H1 (cell line): ENCODE data around the gene KRTAP10-4. TPM values are rescaled to one million over a fixed set of nuclear protein-coding genes. Genes with fewer than 3 reads are reported as not detected.
A peak's percentile ranks its signal among the peaks of the same experiment; 100 is the strongest.

Experiments used
- CTCF ChIA-PET: fragments of 300-600 bp; sonication (Branson Sonifier 250); formaldehyde crosslinking; loops from one replicate; lab custom pipeline; 2021; ENCODE audit not compliant: partially characterized antibody; lab: Charles Lee
- POLR2A ChIA-PET: fragments of 300-600 bp; sonication (Branson Sonifier 250); formaldehyde crosslinking; loops from one replicate; lab custom pipeline; 2021; ENCODE audit warnings: inconsistent platforms; ENCODE audit not compliant: partially characterized antibody; lab: Charles Lee
- DNase-seq, 2 experiments: peaks; one replicate each; pipeline versions ENCODE4 v3.0.0 to v3.0.0-alpha.2; 2010 to 2022; ENCODE audit warnings: low spot score in 2 of 2, low read depth in 1 of 2, mixed read lengths in 1 of 2
- FAIRE-seq: peaks from 2 replicates; lab custom pipeline; 2011; peaks lifted over from hg19 to GRCh38; lab: Jason Lieb, UNC
- H2AFZ ChIP-seq: 2 replicates; pipeline ENCODE4 v1.8.1; 2012; ENCODE audit warnings: low read length, inconsistent platforms
- H2AK5ac ChIP-seq: 2 replicates; pipeline ENCODE4 v1.6.1; 2013; ENCODE audit warnings: low read depth, low read length
- H2BK120ac ChIP-seq: replicated peaks from 2 replicates; pipeline ENCODE3; 2013; ENCODE audit warnings: low read depth, low read length, inconsistent platforms
- H2BK12ac ChIP-seq: 2 replicates; pipeline ENCODE4 v1.6.1; 2013; ENCODE audit warnings: low read depth, low read length
- H2BK15ac ChIP-seq: 2 replicates; pipeline ENCODE4 v1.6.1; 2013; ENCODE audit warnings: low read length
- H2BK20ac ChIP-seq: 2 replicates; pipeline ENCODE4 v1.6.1; 2013; ENCODE audit warnings: low read length
- H2BK5ac ChIP-seq: 2 replicates; pipeline ENCODE4 v1.6.1; 2013; ENCODE audit warnings: low read depth, low read length
- H3K14ac ChIP-seq: 2 replicates; pipeline ENCODE4 v1.6.1; 2013; ENCODE audit warnings: inconsistent platforms; ENCODE audit not compliant: insufficient read length
- H3K18ac ChIP-seq: 2 replicates; pipeline ENCODE4 v1.6.1; 2013; ENCODE audit warnings: low read length; ENCODE audit errors: extremely low read depth
- H3K23ac ChIP-seq: 2 replicates; pipeline ENCODE4 v1.6.1; 2013; ENCODE audit warnings: inconsistent platforms; ENCODE audit not compliant: insufficient read length
- H3K23me2 ChIP-seq: 2 replicates; pipeline ENCODE4 v1.6.1; 2013; ENCODE audit warnings: low read depth, low read length
- H3K27ac ChIP-seq: 2 replicates; pipeline ENCODE4 v1.6.1; 2011; ENCODE audit warnings: low read depth, low read length, inconsistent platforms
- H3K27me3 ChIP-seq, 4 experiments: replicated peaks in 1 of 4; 1 replicate in 1 of 4; 2 replicates in 3 of 4; pipeline versions ENCODE4 v1.6.1 to v1.8.1; 2011 to 2013; ENCODE audit warnings: low read length in 3 of 4, mild to moderate bottlenecking in 3 of 4, inconsistent platforms in 2 of 4, mixed read lengths in 2 of 4, moderate library complexity in 1 of 4; ENCODE audit not compliant: control insufficient read depth in 3 of 4, insufficient read depth in 3 of 4; ENCODE audit errors: extremely low read depth in 1 of 4
- H3K36me3 ChIP-seq, 4 experiments: 2 replicates each; pipeline versions ENCODE4 v1.6.1 to v1.8.1; 2011 to 2013; ENCODE audit warnings: mild to moderate bottlenecking in 4 of 4, low read length in 3 of 4, moderate library complexity in 2 of 4, control low read depth in 1 of 4, inconsistent platforms in 1 of 4; ENCODE audit not compliant: insufficient read depth in 4 of 4, control insufficient read depth in 2 of 4
- H3K4ac ChIP-seq: replicated peaks from 2 replicates; pipeline ENCODE3; 2013; ENCODE audit warnings: low read length, low read depth, mixed read lengths, inconsistent platforms; ENCODE audit not compliant: insufficient read length
- H3K4me1 ChIP-seq, 4 experiments: replicated peaks in 1 of 4; 1 replicate in 1 of 4; 2 replicates in 3 of 4; pipeline versions ENCODE4 v1.6.1 to v1.8.1; 2011 to 2013; ENCODE audit warnings: low read length in 3 of 4, inconsistent platforms in 2 of 4, mixed read lengths in 1 of 4; ENCODE audit not compliant: insufficient read depth in 4 of 4, control insufficient read depth in 3 of 4
- H3K4me2 ChIP-seq, 2 experiments: 2 replicates each; pipeline versions ENCODE4 v1.6.1 to v1.8.1; 2011 to 2013; ENCODE audit warnings: low read depth in 2 of 2, low read length in 2 of 2, control low read depth in 1 of 2, inconsistent platforms in 1 of 2, mild to moderate bottlenecking in 1 of 2; ENCODE audit not compliant: insufficient read depth in 1 of 2
- H3K4me3 ChIP-seq, 4 experiments: fragments of 200-600, 300-600 bp in 1 of 4; sonication (generic), shearing (Covaris generic), sonication (Bioruptor Twin) in 1 of 4; 2 replicates each; pipeline versions ENCODE4 v1.5.1 to v1.8.1; 2011 to 2016; ENCODE audit warnings: low read length in 4 of 4, low read depth in 3 of 4, control low read depth in 2 of 4, inconsistent platforms in 2 of 4, mild to moderate bottlenecking in 2 of 4, mixed read lengths in 1 of 4, moderate library complexity in 1 of 4; ENCODE audit not compliant: insufficient read depth in 2 of 4; ENCODE audit errors: extremely low read depth in 1 of 4
- H3K56ac ChIP-seq: replicated peaks from 2 replicates; pipeline ENCODE3; 2013; ENCODE audit warnings: low read depth, mild to moderate bottlenecking, mixed read lengths, low read length, inconsistent platforms; ENCODE audit not compliant: insufficient read length
- H3K79me1 ChIP-seq: 2 replicates; pipeline ENCODE4 v1.6.1; 2013; ENCODE audit warnings: low read depth, low read length, control low read depth
- H3K79me2 ChIP-seq, 2 experiments: 2 replicates each; pipeline versions ENCODE4 v1.6.1 to v1.8.1; 2012 to 2013; ENCODE audit warnings: low read length in 2 of 2, mild to moderate bottlenecking in 2 of 2, inconsistent platforms in 1 of 2; ENCODE audit not compliant: insufficient read depth in 2 of 2, control insufficient read depth in 1 of 2
- H3K9ac ChIP-seq, 4 experiments: replicated peaks in 1 of 4; 1 replicate in 1 of 4; 2 replicates in 3 of 4; pipeline versions ENCODE4 v1.6.1 to v1.8.1; 2011 to 2013; ENCODE audit warnings: low read depth in 3 of 4, low read length in 3 of 4, control low read depth in 2 of 4, mild to moderate bottlenecking in 2 of 4, moderate library complexity in 2 of 4, inconsistent platforms in 1 of 4; ENCODE audit errors: extremely low read depth in 1 of 4
- H3K9me3 ChIP-seq, 2 experiments: 2 replicates each; pipeline versions ENCODE4 v1.6.1 to v1.8.1; 2012 to 2013; ENCODE audit warnings: mild to moderate bottlenecking in 2 of 2, moderate library complexity in 2 of 2, control low read depth in 1 of 2, inconsistent platforms in 1 of 2, low read depth in 1 of 2, low read length in 1 of 2, mixed read lengths in 1 of 2; ENCODE audit not compliant: insufficient read depth in 2 of 2
- H4K20me1 ChIP-seq, 2 experiments: replicated peaks in 1 of 2; 2 replicates each; pipeline versions ENCODE3 to v1.8.1; 2011 to 2013; ENCODE audit warnings: inconsistent platforms in 2 of 2, low read length in 2 of 2, mild to moderate bottlenecking in 1 of 2; ENCODE audit not compliant: insufficient read depth in 2 of 2, control insufficient read depth in 1 of 2
- H4K5ac ChIP-seq: 2 replicates; pipeline ENCODE4 v1.6.1; 2013; ENCODE audit warnings: low read length, low read depth, mixed read lengths, inconsistent platforms; ENCODE audit not compliant: insufficient read length
- H4K8ac ChIP-seq: 2 replicates; pipeline ENCODE4 v1.8.0; 2013; ENCODE audit warnings: mild to moderate bottlenecking, moderate library complexity, low read length, inconsistent platforms; ENCODE audit not compliant: insufficient read depth; ENCODE audit errors: extremely low read depth
- H4K91ac ChIP-seq: replicated peaks from 2 replicates; pipeline ENCODE3; 2013; ENCODE audit warnings: low read length, mixed read lengths, inconsistent platforms; ENCODE audit not compliant: insufficient read length
- CTBP2 ChIP-seq: IDR thresholded peaks from 2 replicates; pipeline ENCODE4 v1.7.0; 2011; ENCODE audit warnings: borderline replicate concordance, mild to moderate bottlenecking, moderate library complexity, mixed read lengths, low read length; ENCODE audit not compliant: insufficient read depth, insufficient read length
- EZH2 ChIP-seq: fragments of 200-600 bp; sonication (generic); IDR thresholded peaks from 2 replicates; pipeline ENCODE4 v1.7.1; 2012; ENCODE audit warnings: low read depth, mild to moderate bottlenecking, moderate library complexity, low read length, inconsistent platforms; ENCODE audit not compliant: severe bottlenecking
- NANOG ChIP-seq: IDR thresholded peaks from 2 replicates; pipeline ENCODE4 v1.6.1; 2011; ENCODE audit warnings: low read length, low read depth, mild to moderate bottlenecking, inconsistent platforms; ENCODE audit not compliant: insufficient read depth, poor library complexity, severe bottlenecking
- POLR2A ChIP-seq, 2 experiments: IDR thresholded peaks; 1 replicate in 1 of 2; 2 replicates in 1 of 2; pipeline ENCODE4 v1.6.1; 2011; ENCODE audit warnings: low read depth in 2 of 2, low read length in 2 of 2, mild to moderate bottlenecking in 2 of 2; ENCODE audit errors: control extremely low read depth in 1 of 2
- POLR2AphosphoS5 ChIP-seq: IDR thresholded peaks from 2 replicates; pipeline ENCODE4 v1.6.1; 2011; ENCODE audit warnings: low read depth, low read length
- RNF2 ChIP-seq: fragments of 200-900, 300-1000 bp; sonication (generic); IDR thresholded peaks from 2 replicates; pipeline ENCODE4 v1.7.1; 2016; ENCODE audit warnings: borderline replicate concordance, low read depth, mild to moderate bottlenecking, antibody characterized with exemption, low read length; ENCODE audit not compliant: poor library complexity, severe bottlenecking; ENCODE audit errors: missing control alignments
- SIN3A ChIP-seq, 2 experiments: IDR thresholded peaks in 1 of 2; conservative IDR thresholded peaks in 1 of 2; 2 replicates each; pipeline ENCODE4 v1.6.1; 2011 to 2012; ENCODE audit warnings: low read length in 2 of 2, improper control_type of control experiment in 1 of 2, low read depth in 1 of 2, mild to moderate bottlenecking in 1 of 2
- SIRT6 ChIP-seq: IDR thresholded peaks from one replicate; pipeline ENCODE4 v1.7.1; 2012; ENCODE audit warnings: low read length, inconsistent platforms
- TAF1 ChIP-seq: IDR thresholded peaks from 2 replicates; pipeline ENCODE4 v1.6.1; 2011; ENCODE audit warnings: mild to moderate bottlenecking, low read depth, low read length
- TCF12 ChIP-seq: IDR thresholded peaks from 2 replicates; pipeline ENCODE4 v1.6.1; 2011; ENCODE audit warnings: low read depth, mild to moderate bottlenecking, low read length
- YY1 ChIP-seq: IDR thresholded peaks from 2 replicates; pipeline ENCODE4 v1.6.1; 2011; ENCODE audit warnings: low read depth, mild to moderate bottlenecking, low read length
- WGBS, 2 experiments: shearing (Covaris generic) in 1 of 2; methylation state at CpG; one replicate each; pipeline versions ENCODE4 v1.1.6 to v1.1.7; 2013 to 2015; ENCODE audit warnings: low lambda C conversion rate in 2 of 2, mixed read lengths in 2 of 2, inconsistent platforms in 1 of 2, low coverage in 1 of 2, missing lambda C conversion rate in 1 of 2; ENCODE audit not compliant: insufficient replicate concordance in 2 of 2, insufficient coverage in 1 of 2, insufficient read length in 1 of 2; ENCODE audit errors: extremely low coverage in 1 of 2, missing lambda C conversion rate in 1 of 2; 5-methylcytosine and 5-hydroxymethylcytosine counted together
- polyA plus RNA-seq, 7 experiments: library from polyadenylated mRNA; depleted of rRNA in 3 of 7; stranded (reverse) in 5 of 7; unstranded in 2 of 7; fragments of >200 nt in 5 of 7; fragments of 200-250 nt in 2 of 7; gene quantifications; 1 replicate in 5 of 7; 2 replicates in 1 of 7; 4 replicates in 1 of 7; pipeline versions ENCODE4 v1.2.1 to v1.2.3, GENCODE V29; 2011 to 2013; ENCODE audit warnings: missing spikeins in 2 of 7, mixed read lengths in 2 of 7
- total RNA-seq: library from RNA; stranded (reverse); fragmentation: NEBNext Ultra II Directional; extraction: Animal tissue kit (Norgen Biotek cat#: 25700); gene quantifications from 2 replicates; pipeline ENCODE4 v1.2.1, GENCODE V29; 2021
- TF ChIP-seq, protein P1 (sequence below): IDR thresholded peaks from 2 replicates; pipeline ENCODE4 v1.6.1; 2012; ENCODE audit warnings: inconsistent platforms

Gene KRTAP10-4
- total and polyA plus RNA-seq, 2 of the 8 experiments (the other 6 are each of a cell fraction or from before 2014, with no cell fraction given) = not detected

DNA sequence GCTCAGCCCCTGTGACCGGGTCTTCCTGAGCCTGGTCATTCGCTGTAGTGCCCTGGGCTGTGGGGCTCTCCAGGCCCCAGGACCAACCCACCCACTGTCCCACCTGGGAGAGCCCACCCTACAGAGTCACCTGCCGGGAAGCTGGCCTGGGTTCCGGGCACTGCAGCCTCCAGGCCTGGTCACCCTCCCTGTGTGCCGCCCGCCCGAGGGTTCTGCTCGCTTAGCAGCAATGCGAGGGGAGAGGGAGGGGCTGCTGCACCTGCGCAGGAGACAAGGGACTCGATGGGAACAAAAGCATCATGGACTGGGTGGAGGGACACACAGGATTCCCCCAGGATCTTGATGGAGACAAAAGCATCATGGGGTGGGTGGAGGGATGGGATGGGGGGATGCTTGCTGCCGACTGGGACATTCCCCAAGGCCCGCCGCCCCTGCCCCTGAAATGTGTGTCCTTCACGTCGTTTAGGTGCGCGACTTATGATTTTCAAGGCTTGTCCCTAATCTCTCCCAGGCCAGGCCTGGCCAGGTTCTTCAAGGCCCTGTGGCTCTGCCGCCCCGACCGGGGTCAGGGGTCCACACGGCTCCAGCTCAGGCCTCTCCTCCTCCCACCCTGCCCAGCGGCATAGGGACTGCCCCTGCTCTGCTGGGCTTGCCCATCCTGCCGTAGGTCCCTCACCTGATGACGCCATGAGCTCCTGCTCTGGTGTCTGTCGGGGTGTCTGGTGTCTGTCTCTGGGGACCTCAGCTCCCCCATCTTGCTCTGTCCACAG, 40.0 kb downstream of the KRTAP10-4 start:
- Histone ChIP-seq H3K56ac (no peak overlapping the region), H4K5ac (no peak overlapping the region), H3K79me1 (no peaks in the 10 kb centered on the region), H2AK5ac (no peak overlapping the region), H3K23me2 (no peaks in the 10 kb centered on the region), H3K9ac (no peak overlapping the region), H2BK120ac (no peak overlapping the region), H3K27ac (no peak overlapping the region), H3K4me2 (no peak overlapping the region), H2AFZ (no peak overlapping the region), H3K4me3 (no peak overlapping the region), H3K14ac (no peak overlapping the region), H4K91ac (peak overlapping the region; percentile 42), H3K27me3 (no peaks in the 10 kb centered on the region), H3K18ac (no peak overlapping the region), H2BK5ac (peak overlapping the region; percentile 26; the same call in 1 of the 2 replicates), H2BK12ac (0 out of 2 replicates have a peak overlapping the region, but pooled peaks have one; percentile 71), H3K4ac (no peak overlapping the region), H4K20me1 (peaks cover 0 to 1% of the 10 kb centered on the region in 2 experiments), H3K4me1 (peaks cover 0 to 6% (median 2%) of the 10 kb centered on the region in 4 experiments; a peak in 4 of 7 replicates), H3K23ac (no peak overlapping the region), H4K8ac (peak overlapping the region; percentile 82), H2BK15ac (no peak overlapping the region), H3K9me3 (peaks cover 19 to 22% of the 10 kb centered on the region in 2 experiments), H3K36me3 (no peaks in the 10 kb centered on the region), H3K79me2 (no peaks in the 10 kb centered on the region), H2BK20ac (no peak overlapping the region)
- 93% methylated on average over 26 of the region's 26 CpGs; no CpG with 5 or more reads in 1 of the 2 experiments for WGBS, 2 experiments
- ChIA-PET CTCF (interaction anchor here (0.5 to 1.1 kb wide), 4 partner anchors 11 to 1044 kb away, joined by 3 to 4 read pairs (median 3); partner anchors contain the start of gene KRTAP10-5), POLR2A (no interaction called here)
- DNase-seq = peak in 1 of 2 experiments; percentile 41
- FAIRE-seq = no peak
- TF ChIP-seq RNF2 (no peak), EZH2 (no peak), POLR2AphosphoS5 (no peak), YY1 (no peak), SIRT6 (no peak), POLR2A (IDR thresholded peaks at IDR 0.05; ENCODE audit: control extremely low read depth in 1 of 2, low read depth in 2 of 2, low read length in 2 of 2) (no peak), NANOG (no peak), CTBP2 (no peak), TCF12 (no peak), TAF1 (no peak), SIN3A (conservative IDR thresholded peaks at IDR 0.05 in 1 of 2, IDR thresholded peaks at IDR 0.05 in 1 of 2; ENCODE audit: low read depth in 1 of 2, low read length in 2 of 2) (no peak)
- TF ChIP-seq, protein P1, sequence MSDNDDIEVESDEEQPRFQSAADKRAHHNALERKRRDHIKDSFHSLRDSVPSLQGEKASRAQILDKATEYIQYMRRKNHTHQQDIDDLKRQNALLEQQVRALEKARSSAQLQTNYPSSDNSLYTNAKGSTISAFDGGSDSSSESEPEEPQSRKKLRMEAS = no peak
